ENCODE results near the gene POU2F1.

POU2F1 gene

GRCh38 chr1:167454894-167455785, 234.5 kb downstream of the POU2F1 start:
- no peak for TF ChIP-seq CTCF (IDR thresholded peaks at IDR 0.05; ENCODE audit: low read depth, low read length)
- H3K27ac ChIP-seq = peak overlapping the region; percentile 14; the same call in 1 of the 2 replicates
- H3K4me3 ChIP-seq (ENCODE audit: low read depth, low read length) = peak overlapping the region; percentile 52
- H3K9me3 ChIP-seq (ENCODE audit: severe bottlenecking) = no peaks in the 10 kb centered on the region
- H3K27me3 ChIP-seq (ENCODE audit: insufficient read depth, low read depth, severe bottlenecking) = no peaks in the 10 kb centered on the region
- DNase-seq = peak; percentile 35
- H3K36me3 ChIP-seq = no peaks in the 10 kb centered on the region

GRCh38 chr1:167455786-167456446, 235.2 kb downstream of the POU2F1 start:
- Histone ChIP-seq H3K36me3 (no peaks in the 10 kb centered on the region), H3K27me3 (ENCODE audit: insufficient read depth, low read depth, severe bottlenecking) (no peaks in the 10 kb centered on the region), H3K4me3 (ENCODE audit: low read depth, low read length) (no peak overlapping the region; the same call in 1 of the 2 replicates), H3K27ac (no peak overlapping the region), H3K9me3 (ENCODE audit: severe bottlenecking) (no peaks in the 10 kb centered on the region)
- no peak for TF ChIP-seq CTCF (IDR thresholded peaks at IDR 0.05; ENCODE audit: low read depth, low read length)
- DNase-seq = no peak

- no peaks in the 10 kb centered on the region for H3K27me3 ChIP-seq (ENCODE audit: insufficient read depth, low read depth, severe bottlenecking)
- DNase-seq = no peak
- no peak overlapping the region for H3K4me3 ChIP-seq (ENCODE audit: low read depth, low read length)
- no peaks in the 10 kb centered on the region for H3K36me3 ChIP-seq
- no peaks in the 10 kb centered on the region for H3K9me3 ChIP-seq (ENCODE audit: severe bottlenecking)
- no peak for TF ChIP-seq CTCF (IDR thresholded peaks at IDR 0.05; ENCODE audit: low read depth, low read length)
- no peak overlapping the region for H3K27ac ChIP-seq
Measured at GRCh38 chr1:167456524-167456923, 235.8 kb downstream of the POU2F1 start.

- DNase-seq = no peak
- no peak overlapping the region for H3K27ac ChIP-seq
- H3K4me3 ChIP-seq (ENCODE audit: low read depth, low read length) = no peak overlapping the region
- H3K27me3 ChIP-seq (ENCODE audit: insufficient read depth, low read depth, severe bottlenecking) = no peaks in the 10 kb centered on the region
- no peaks in the 10 kb centered on the region for H3K9me3 ChIP-seq (ENCODE audit: severe bottlenecking)
- H3K36me3 ChIP-seq = no peaks in the 10 kb centered on the region
- TF ChIP-seq CTCF (IDR thresholded peaks at IDR 0.05; ENCODE audit: low read depth, low read length) = no peak
Measured at GRCh38 chr1:167456926-167457325, 236.2 kb downstream of the POU2F1 start.

GRCh38 chr1:167457936-167458584, 237.4 kb downstream of the POU2F1 start:
- Histone ChIP-seq H3K9me3 (ENCODE audit: severe bottlenecking) (no peaks in the 10 kb centered on the region), H3K27ac (no peak overlapping the region), H3K27me3 (ENCODE audit: insufficient read depth, low read depth, severe bottlenecking) (no peaks in the 10 kb centered on the region), H3K4me3 (ENCODE audit: low read depth, low read length) (no peak overlapping the region), H3K36me3 (no peaks in the 10 kb centered on the region)
- no peak for TF ChIP-seq CTCF (IDR thresholded peaks at IDR 0.05; ENCODE audit: low read depth, low read length)
- no peak for DNase-seq

Measured in WERI-Rb-1 (cell line).